C4-2B (cell line): Measurements from ENCODE around the gene CYP17A1.

ENCODE experiments used
- ZFX ChIP-seq: fragments of 450-650 bp; IDR thresholded peaks from 2 replicates; pipeline ENCODE4 v1.6.1; 2017
- TF ChIP-seq, protein P1 (sequence below): fragments of 450-650 bp; conservative IDR thresholded peaks from 2 replicates; pipeline ENCODE4 v1.5.1; 2017; ENCODE audit warnings: mild to moderate bottlenecking

DNA sequence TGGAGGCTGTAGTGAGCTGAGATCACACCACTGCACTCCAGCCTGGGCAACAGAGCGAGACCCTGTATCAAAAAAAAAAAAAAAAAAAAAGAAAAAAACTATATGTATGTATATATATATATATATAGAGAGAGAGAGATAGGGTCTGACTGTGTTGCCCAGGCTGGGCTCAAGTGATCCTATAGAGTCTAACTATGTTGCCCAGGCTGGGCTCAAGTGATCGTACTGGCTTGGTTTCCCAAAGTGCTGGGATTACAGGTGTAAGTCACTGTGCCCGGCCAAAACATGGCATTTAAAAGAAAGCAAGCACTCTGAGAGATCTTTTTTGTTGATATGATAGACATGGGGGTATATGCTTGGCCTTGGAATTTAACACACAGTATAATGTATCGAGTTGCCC lies 20.0 kb downstream of the CYP17A1 start:
- TF ChIP-seq, protein P1, sequence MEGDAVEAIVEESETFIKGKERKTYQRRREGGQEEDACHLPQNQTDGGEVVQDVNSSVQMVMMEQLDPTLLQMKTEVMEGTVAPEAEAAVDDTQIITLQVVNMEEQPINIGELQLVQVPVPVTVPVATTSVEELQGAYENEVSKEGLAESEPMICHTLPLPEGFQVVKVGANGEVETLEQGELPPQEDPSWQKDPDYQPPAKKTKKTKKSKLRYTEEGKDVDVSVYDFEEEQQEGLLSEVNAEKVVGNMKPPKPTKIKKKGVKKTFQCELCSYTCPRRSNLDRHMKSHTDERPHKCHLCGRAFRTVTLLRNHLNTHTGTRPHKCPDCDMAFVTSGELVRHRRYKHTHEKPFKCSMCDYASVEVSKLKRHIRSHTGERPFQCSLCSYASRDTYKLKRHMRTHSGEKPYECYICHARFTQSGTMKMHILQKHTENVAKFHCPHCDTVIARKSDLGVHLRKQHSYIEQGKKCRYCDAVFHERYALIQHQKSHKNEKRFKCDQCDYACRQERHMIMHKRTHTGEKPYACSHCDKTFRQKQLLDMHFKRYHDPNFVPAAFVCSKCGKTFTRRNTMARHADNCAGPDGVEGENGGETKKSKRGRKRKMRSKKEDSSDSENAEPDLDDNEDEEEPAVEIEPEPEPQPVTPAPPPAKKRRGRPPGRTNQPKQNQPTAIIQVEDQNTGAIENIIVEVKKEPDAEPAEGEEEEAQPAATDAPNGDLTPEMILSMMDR = no peak
- TF ChIP-seq ZFX = no peak
